GM12892 (cell line): Measurements from ENCODE around the gene BACH1.

Experiments
- POLR2A ChIP-seq: IDR thresholded peaks from 2 replicates; pipeline ENCODE4 v1.6.1; 2011; ENCODE audit warnings: low read depth, low read length, control low read depth
- POLR2AphosphoS5 ChIP-seq: IDR thresholded peaks from 2 replicates; pipeline ENCODE4 v1.6.1; 2011; ENCODE audit warnings: low read depth, low read length, control low read depth
- TAF1 ChIP-seq: IDR thresholded peaks from 2 replicates; pipeline ENCODE4 v1.6.1; 2011; ENCODE audit warnings: low read depth, mild to moderate bottlenecking, control low read depth, low read length, borderline replicate concordance

- TF ChIP-seq POLR2A (no peak), POLR2AphosphoS5 (no peak), TAF1 (no peak)
These were observed 10.5 kb upstream of the BACH1 start for GRCh38 chr21:29288239-29288638.
